Vagina (tissue), 2 donors: ENCODE measurements around the gene ARTN.

Source experiments
- CTCF ChIP-seq, 3 experiments: fragments of 450-650 bp in 2 of 3; fragments of 200-600 bp in 1 of 3; sonication (generic) in 1 of 3; IDR thresholded peaks; one replicate each; pipeline ENCODE4 v1.5.1; 2017 to 2019; ENCODE audit warnings: antibody characterized with exemption in 3 of 3, mild to moderate bottlenecking in 2 of 3, moderate library complexity in 2 of 3
- POLR2A ChIP-seq, 2 donors: fragments of 450-650 bp; IDR thresholded peaks; one replicate each; pipeline ENCODE4 v1.6.1; 2017; ENCODE audit warnings: antibody characterized with exemption in 2 of 2, mild to moderate bottlenecking in 2 of 2, moderate library complexity in 2 of 2
- POLR2AphosphoS5 ChIP-seq, 2 donors: sonication (generic); formaldehyde crosslinking; IDR thresholded peaks; one replicate each; pipeline ENCODE4 v1.9.0; 2017; ENCODE audit warnings: antibody characterized with exemption in 2 of 2, mild to moderate bottlenecking in 2 of 2, low read depth in 1 of 2; ENCODE audit not compliant: insufficient read depth in 1 of 2

- TF ChIP-seq POLR2A (IDR thresholded peaks at IDR 0.05), result no peak
- TF ChIP-seq CTCF (IDR thresholded peaks at IDR 0.05), result no peak
- TF ChIP-seq POLR2AphosphoS5 (IDR thresholded peaks at IDR 0.05; ENCODE audit: insufficient read depth in 1 of 2, low read depth in 1 of 2), result no peak
These were observed 24.7 kb upstream of the ARTN start for GRCh38 chr1:43908858-43909257.
